Measurements from ENCODE around the gene CCNL2. TPM values are rescaled to one million over a fixed set of nuclear protein-coding genes. Genes with fewer than 3 reads are reported as not detected.

Gene CCNL2
- total and polyA plus RNA-seq, 9 donors, result 71.1 to 245 (median 196) TPM

DNA sequence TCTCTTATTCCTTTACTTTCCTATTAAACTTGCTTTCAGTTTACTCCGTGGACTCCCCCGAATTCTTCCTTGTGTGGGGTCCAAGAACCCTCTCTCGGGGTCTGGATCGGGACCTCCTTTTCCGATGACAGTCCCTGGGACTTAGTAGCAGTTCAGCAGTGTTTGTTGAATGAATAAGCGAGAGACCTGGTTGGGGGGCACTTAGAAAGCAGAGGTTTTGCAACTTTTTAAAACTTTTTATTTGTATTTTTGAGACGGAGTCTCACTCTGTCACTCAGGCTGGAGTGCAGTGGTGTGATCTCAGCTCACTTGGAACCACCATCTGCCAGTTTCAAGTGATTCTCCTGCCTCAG is 24.1 kb upstream of the CCNL2 start:
- no peaks in the 10 kb centered on the region for H3K9me3 ChIP-seq
- no peaks in the 10 kb centered on the region for H3K27me3 ChIP-seq
- no peaks in the 10 kb centered on the region for H3K36me3 ChIP-seq
- no peak for DNase-seq
- 64 to 75% (median 67%) methylated on average over 7 of the region's 7 CpGs for WGBS, 3 donors
- TF ChIP-seq EP300 (IDR thresholded peaks at IDR 0.05), result no peak
- TF ChIP-seq CTCF (IDR thresholded peaks at IDR 0.05), result no peak
- intact Hi-C loops (cut with DNase I), result no loop called here
- H3K4me3 ChIP-seq, result no peak overlapping the region
- no peak overlapping the region for H3K27ac ChIP-seq
- H3K4me1 ChIP-seq (ENCODE audit: insufficient read depth), result peaks cover 9% of the 10 kb centered on the region

DNA sequence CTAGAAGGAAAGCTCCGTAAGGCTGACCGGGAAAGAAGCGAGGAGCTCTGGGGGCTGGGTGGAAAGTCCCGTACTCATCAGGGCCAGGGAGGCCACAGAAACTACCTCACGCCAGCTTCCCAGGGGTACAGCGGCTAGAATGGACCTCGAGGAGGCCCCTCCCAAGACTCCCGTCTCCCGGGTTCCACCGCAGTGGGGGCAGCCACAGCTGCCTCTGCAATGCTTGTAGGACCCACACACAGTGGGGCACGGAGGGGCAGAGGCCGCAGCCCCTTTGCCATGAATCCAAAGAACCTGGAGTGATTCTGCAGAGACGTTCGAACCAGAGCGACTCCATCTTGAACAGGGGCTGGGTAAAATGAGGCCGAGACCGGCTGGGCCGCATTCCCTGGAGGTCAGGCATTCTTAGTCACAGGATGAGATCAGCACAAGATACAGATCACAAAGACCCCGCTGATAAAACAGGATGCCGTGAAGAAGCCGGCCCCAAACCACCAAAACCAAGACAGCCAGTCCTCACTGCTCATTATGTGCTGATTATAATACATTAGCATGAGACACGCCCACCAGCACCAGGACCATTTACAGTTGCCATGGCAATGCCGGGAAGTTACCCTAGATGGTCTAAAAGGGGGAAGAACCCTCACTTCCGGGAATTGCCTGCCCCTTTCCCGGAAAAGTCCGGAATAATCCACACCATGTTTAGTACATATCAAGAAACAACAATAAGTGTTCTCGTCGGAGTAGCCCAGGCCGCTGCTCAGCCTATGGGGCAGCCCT is 23.5 kb upstream of the CCNL2 start:
- WGBS, 3 donors, result 59 to 69% (median 59%) methylated on average over 29 of the region's 29 CpGs
- DNase-seq, result peak in 2 of 5 donors; percentile 22 to 35
- H3K9me3 ChIP-seq, result no peaks in the 10 kb centered on the region
- no peak overlapping the region for H3K4me3 ChIP-seq
- H3K27me3 ChIP-seq, result no peaks in the 10 kb centered on the region
- TF ChIP-seq POLR2A (IDR thresholded peaks at IDR 0.05) (no peak), EP300 (IDR thresholded peaks at IDR 0.05) (no peak), CTCF (IDR thresholded peaks at IDR 0.05) (no peak)
- no peak overlapping the region for H3K27ac ChIP-seq
- intact Hi-C loops (cut with DNase I), result no loop called here
- H3K4me1 ChIP-seq (ENCODE audit: insufficient read depth), result peaks cover 9% of the 10 kb centered on the region
- H3K36me3 ChIP-seq, result no peaks in the 10 kb centered on the region

GRCh38 chr1:1421907-1422464 is 22.9 kb upstream of the CCNL2 start:
- intact Hi-C loops (cut with DNase I), result no loop called here
- Histone ChIP-seq H3K4me3 (no peak overlapping the region), H3K27me3 (no peaks in the 10 kb centered on the region), H3K9me3 (no peaks in the 10 kb centered on the region), H3K36me3 (no peaks in the 10 kb centered on the region), H3K27ac (no peak overlapping the region), H3K4me1 (ENCODE audit: insufficient read depth) (peaks cover 9% of the 10 kb centered on the region)
- no peak for DNase-seq
- WGBS, 3 donors, result 78 to 81% (median 81%) methylated on average over 7 of the region's 7 CpGs
- no peak for TF ChIP-seq EP300 (IDR thresholded peaks at IDR 0.05)
- TF ChIP-seq POLR2A (IDR thresholded peaks at IDR 0.05), result no peak
- no peak for TF ChIP-seq CTCF (IDR thresholded peaks at IDR 0.05)

GRCh38 chr1:1421147-1421906 is 22.2 kb upstream of the CCNL2 start, which contains the start of gene ANKRD65:
Gene ANKRD65 (minus strand): TSS chr1:1421276. CDS start chr1:1421005, 271 bp downstream.
- peaks cover 9% of the 10 kb centered on the region for H3K4me1 ChIP-seq (ENCODE audit: insufficient read depth)
- no peak for TF ChIP-seq CTCF (IDR thresholded peaks at IDR 0.05)
- no peak for TF ChIP-seq POLR2A (IDR thresholded peaks at IDR 0.05)
- TF ChIP-seq EP300 (IDR thresholded peaks at IDR 0.05), result no peak
- WGBS, 3 donors, result 77 to 83% (median 78%) methylated on average over 17 to 18 of the region's 18 CpGs
- DNase-seq, result peak in 1 of 5 donors; percentile 36
- H3K9me3 ChIP-seq, result no peaks in the 10 kb centered on the region
- intact Hi-C loops (cut with DNase I), result no loop called here
- no peaks in the 10 kb centered on the region for H3K27me3 ChIP-seq
- H3K27ac ChIP-seq, result peak within 1 kb of the TSS in 1 of 2 donors; percentile 38
- peak within 1 kb of the TSS; percentile 33 for H3K4me3 ChIP-seq
- no peaks in the 10 kb centered on the region for H3K36me3 ChIP-seq

All from ovary (tissue), 9 donors.